HG03575 (cell line): ENCODE measurements around the gene PTX4.

Source experiments
- ATAC-seq: cut with Tn5 transposase; IDR thresholded peaks from one replicate; pipeline ENCODE4 v1.9.1; 2021; ENCODE audit not compliant: unreplicated experiment, insufficient number of reproducible peaks, low FRiP score; ENCODE audit errors: extremely low read depth

PTX4 gene

DNA sequence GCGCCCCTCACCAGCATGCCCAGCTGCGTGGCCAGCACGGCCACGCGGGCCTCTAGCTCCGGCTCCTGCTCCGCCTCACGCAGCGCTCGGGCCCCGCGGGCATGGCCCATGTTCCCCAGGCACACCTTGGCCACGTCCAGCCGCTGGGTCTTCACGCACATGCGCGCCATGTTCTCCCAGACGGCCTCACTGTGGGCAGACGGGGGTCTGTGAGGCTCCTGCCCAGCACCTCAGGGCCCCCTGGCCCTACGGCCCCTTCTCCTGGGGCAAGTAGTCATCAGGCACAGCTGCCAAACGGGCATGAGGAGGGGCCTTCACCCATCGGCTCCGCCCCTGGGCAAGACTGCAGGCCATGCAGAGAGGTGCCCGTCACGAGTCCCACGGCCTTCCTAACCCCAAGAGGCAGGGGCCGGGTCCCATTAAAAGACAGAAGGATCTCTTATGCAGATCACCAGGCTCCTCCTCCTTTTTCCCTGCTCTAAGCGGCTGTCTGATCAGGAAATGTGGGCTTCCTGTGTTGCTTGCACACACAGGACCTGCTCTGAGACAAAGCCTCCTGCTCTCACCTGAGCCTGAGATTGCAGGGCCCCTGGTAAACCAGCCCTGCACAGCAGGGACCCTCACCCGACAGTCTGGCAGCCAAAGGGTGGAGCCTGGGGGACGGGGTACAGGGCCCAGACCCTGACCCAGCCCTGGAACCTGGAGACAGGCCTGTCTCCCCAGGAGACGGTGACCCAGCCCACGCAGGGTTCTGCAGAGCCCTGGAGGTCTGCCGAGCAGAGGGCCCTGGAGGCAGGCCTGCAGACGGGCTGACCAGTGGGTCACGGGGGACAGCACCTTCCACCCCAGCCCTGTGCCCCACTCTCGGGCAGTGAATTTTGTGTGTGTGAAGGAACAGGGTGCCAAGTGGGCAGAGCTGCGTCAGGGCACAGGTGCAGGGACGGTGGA, 38.1 kb upstream of the PTX4 start:
- ATAC-seq = no peak

DNA sequence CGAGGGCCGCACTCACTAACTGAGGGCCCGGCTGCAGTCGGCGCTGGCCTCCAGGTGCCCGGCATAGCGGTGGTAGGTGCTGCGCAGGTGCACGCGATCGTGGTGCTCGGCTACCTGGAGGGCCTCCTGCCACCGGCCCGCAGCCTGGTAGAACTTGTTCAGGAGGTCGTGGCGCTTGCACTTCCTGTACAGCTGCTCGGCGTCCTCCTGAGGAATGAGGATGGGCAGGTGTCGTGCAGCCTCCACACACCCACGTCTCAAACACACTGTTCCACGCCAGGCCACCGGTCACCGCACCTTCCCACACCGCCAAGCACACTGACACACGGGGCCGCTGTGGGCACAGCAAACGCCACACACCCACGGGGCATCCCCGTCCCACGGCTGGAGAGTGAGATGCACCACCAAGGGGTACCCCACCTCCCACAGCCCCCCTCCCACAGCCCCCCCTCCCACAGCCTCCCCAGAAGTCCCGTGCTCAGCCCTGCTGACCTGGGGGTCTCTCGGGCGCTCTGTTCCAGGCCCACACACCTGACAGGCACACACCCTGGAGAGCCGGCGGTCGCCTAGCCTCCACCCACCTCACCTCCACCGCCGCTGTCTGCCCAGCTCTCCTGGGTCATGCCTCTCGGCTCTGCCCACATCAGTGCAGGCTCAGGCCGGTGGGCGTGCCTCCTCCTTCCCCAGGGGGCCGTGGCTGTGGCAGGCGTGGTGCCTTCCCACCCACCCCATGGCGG, 37.3 kb upstream of the PTX4 start:
- no peak for ATAC-seq

DNA sequence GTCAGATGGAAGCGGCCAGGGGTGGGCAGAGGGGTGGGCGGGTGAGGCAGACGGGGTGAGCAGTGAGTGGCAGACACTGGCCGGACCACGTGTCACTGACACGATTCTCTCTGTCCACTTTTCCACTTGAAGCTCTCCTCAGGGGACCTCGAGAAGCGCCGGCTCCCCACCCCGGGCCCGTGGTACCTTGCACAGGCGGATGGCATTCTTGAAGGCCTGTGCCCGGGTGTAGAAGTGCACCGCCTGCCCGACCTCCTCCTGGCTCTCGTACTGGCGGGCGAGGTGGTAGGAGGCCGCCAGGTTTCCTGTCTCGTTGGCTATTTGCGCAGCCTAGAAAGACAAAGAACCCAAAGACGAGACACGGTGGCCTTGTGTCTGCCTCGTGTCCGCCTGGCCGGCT, 35.6 kb upstream of the PTX4 start:
- ATAC-seq = no peak

DNA sequence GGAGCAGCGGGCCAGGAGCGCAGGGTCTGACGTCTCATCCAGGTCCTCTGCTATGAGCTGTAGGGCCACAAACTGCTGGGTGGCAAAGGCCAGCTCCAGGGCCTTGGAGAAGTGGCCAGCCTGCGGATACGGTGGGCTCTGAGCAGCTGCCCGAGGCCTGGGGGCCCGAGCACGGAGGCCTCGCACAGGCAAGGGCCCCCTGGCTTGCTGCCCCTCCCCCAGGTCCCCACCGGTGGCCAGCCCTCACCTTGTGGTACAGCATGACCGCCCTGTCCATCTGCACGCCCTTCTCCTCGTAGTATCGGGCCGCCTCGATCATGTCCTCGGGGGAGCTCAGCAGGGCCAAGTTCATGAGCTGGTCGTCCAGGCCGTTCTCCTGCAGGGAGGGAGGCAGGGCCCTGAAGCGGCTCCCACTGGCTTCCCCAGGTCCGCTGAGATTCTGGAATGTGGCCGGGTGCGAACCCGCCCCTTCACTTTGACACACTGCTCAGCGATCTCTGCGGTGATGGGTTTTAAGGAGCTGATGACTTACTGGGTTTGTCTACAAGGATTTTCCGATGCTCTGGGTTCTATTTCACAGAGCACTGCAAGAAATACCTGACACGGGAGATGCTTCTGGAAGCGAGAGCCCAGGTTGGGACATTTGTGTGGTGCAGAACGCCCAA, 35.0 kb upstream of the PTX4 start:
- ATAC-seq = no peak

DNA sequence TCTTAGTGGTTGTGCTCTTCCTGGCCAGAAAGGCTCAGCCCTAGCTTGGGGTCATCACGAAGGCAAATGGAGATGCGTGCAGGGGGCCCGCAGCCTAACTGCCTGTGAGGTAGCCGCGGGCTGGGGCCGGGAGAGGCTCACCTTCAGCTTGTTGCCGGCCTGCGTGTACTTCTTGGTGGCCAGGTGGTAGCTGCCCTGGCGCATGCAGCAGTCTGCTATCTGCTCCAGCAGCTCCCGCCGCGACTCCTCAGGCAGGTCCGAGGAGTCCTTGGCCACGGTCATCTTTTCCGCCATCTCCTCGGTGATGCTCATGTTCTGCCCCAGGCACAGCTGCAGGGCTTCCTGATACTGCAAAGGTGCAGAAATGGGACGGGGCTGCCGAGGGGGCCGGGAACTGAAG, 31.7 kb upstream of the PTX4 start:
- no peak for ATAC-seq

DNA sequence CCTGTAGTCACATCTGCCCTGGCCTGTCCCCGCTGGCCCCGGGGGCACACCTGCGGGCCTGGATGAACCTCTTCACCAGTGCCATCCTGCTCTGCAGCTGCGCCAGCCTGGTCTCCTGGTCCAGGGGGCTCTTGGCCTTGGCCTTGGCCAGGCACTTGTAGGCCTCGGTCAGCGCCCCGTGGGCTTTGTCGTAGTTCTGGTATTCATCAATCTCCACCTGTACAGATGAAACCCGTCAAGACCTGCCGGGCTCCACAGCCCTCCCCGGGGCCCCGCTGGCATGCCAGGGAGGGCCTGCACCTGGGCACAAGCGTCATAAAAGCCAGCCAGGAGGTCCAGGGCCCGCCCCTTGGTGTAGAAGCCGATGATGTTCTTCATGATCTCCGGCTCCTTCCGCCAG, 31.1 kb upstream of the PTX4 start:
- ATAC-seq = no peak

DNA sequence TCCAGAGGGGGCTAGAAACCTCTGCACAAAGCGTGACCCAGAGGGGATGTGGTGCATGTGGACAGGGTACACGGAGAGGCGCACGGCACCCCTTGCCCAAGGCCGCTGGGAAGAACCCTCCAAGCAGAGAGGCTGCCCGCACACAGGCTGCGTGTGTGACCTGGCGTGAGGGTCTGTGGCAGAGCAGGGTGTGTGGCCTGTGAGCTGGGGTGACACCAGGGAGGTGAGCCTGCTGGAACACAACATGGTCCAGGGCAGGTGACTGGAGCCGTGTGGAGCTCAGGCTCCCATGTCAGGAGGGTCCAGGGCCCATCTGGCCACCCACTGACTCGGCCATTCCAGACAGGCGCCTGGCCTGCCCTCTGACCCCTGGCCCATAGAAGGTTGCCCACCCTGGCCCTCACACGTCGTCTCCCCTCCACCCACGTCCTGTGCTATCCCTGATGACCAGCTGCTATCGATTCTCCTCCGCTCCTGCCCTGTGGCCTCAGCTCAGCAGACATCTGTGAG, 29.9 kb upstream of the PTX4 start:
- no peak for ATAC-seq

DNA sequence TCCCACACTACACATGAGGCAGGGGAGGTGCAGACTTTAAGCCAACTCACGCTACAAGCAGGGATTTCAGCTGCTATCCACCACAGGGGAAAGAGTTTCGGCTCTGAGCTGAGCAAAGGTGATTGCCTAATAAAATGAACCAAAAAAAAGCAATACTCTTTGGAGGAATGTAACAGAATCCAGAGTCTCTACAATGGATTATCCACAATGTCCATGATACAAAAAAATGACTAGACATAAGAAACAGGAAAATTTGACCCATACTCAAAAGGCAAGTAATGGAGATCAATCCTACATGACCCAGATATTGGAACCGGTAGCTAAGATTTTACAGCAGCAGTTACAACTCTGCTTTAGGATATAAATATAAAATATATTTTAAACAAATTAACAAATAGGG, 25.8 kb upstream of the PTX4 start:
- ATAC-seq = no peak

DNA sequence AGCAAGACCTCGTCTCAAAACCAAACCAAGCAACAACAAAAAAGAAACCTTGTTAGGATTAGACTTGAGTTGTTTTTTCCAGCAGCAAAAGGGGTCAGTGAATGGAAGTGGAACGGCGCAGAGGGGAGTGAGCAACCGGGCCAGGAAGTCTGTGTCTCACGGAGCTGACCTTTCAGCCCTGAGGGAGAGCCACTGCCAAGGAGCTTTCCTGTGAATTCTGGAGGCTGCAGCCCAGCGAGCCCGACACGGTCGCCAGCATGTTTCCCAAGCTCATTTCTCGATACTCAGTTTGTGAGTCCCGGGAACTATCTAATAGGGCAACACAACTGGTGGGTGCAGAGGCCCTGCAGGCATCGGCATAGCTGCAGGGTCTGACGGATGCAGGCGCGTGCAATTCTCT, 24.0 kb upstream of the PTX4 start:
- no peak for ATAC-seq

DNA sequence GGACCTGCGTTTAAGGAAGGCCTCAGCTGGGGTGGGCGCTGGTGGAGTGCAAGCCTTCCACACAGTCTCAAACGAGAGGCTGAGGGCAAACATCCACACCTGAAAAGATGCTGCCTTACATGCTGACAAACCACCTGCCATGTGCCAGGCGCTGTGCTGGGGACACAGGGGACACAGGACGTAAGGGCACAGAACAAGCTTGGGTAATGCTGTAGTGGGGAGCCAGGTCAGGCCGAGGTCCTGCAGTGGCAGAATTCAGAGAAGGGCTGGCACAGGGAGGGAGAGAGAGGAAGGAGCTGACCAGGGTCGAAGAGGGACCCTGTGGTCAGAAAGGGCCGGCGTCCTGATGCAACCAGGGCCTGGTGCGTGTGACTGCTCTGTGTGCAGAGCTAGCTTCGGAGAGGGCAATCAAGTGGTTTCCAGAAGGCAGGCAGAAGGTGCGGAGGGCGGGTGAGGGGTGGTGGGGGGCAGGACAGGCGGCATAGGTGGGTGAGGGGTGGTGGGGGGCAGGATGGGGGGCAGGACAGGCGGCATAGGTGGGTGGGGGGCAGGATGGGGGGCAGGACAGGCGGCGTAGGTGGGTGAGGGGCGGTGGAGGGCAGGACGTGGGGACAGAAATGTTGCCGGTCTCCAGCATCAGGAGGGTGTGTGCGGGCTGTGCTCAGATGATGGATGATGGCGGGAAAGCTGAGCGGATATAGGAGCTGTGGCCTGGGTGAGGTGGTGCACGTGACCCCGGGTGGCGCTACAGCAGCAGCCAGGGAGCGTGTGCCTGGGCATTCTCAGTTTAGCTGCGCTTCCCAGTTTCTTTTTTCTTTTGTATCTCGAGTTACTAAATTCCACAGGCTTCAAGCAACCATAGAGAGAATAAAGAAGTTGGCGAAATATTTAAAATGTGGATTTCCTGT, 23.2 kb upstream of the PTX4 start:
- no peak for ATAC-seq

DNA sequence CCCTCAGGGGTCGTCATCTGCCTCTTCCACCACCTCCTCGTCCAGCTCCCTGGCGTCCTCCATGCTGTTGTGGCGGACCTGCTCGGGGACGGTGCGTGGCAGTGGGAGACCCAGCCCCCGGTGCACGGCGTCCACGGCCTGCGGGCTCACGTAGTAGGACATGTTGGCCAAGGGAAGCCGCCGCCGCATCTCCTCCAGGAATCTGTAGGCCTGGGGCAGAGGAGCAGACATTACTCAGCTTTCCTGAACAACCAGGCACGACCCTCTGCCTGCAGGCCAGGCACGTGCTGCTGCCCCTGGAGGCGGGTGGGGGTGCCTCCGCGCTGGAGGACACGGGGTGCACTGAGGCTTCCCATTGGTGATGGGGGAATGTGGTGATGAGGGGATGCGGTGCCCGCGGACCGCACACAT, 22.2 kb upstream of the PTX4 start:
- no peak for ATAC-seq

DNA sequence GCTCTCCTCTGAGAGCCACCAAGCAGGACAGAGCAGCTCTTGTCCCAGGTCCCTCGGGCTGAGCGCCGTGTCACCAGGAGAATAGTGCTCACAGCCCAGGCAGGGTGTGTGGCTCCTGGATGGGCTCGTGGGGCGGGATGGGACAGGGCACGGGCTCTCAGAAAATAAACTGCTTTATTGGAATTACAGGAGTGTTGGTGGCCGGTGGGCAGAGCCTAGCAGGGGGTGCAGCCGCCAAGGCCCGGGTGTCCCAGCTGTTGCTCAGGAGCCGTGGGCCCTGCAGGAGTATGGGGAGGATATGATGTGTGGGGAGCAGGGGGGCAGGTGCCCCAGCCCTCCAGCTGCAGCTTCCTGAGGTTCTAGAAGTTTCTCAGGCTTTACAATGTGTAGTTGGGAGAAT, 21.5 kb upstream of the PTX4 start:
- no peak for ATAC-seq

DNA sequence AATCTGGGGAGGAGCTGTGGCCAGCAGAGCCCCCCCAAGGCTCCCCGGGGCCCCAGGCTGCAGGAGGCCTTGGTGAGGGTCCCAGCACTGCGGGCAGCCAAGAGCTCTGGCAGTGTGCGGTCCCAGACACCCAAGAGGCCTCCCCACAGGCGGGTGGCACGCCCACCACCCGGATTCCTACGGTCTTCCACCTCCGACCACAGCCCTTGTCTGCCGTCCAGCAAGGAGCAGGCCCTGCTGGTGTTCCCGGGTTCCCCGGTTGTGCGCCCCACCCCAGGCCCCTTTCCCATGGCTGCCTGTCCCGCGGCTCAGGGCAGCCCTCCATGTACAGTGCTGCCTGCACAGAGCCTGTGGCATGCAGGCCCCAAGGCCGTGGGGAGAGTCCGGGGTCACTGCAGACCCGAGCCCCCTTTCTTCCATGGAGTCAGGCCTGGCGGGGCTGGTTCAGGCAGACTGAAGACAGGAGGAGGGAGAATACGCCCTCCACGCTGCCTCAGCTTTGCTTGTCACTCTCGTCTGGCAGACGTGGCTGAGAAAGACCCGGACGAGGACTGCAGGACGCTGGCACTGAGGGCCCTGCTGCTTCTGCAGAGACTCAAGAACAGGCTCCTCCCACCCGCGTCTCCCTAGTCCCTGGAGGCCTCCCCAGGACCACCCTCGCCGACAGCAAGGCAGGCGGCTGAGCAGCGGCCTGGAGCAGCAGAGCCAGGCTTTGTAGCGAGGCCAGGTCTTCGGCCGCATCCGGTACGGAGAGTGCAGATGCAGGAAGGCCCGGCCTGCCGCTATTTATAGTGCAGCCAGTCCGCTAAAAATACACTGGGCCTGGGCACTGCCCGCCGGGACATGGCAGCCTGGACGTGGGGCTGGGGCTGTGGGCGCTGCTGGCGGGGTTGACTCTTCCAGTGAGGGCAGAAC, 20.8 kb upstream of the PTX4 start:
- ATAC-seq = no peak

DNA sequence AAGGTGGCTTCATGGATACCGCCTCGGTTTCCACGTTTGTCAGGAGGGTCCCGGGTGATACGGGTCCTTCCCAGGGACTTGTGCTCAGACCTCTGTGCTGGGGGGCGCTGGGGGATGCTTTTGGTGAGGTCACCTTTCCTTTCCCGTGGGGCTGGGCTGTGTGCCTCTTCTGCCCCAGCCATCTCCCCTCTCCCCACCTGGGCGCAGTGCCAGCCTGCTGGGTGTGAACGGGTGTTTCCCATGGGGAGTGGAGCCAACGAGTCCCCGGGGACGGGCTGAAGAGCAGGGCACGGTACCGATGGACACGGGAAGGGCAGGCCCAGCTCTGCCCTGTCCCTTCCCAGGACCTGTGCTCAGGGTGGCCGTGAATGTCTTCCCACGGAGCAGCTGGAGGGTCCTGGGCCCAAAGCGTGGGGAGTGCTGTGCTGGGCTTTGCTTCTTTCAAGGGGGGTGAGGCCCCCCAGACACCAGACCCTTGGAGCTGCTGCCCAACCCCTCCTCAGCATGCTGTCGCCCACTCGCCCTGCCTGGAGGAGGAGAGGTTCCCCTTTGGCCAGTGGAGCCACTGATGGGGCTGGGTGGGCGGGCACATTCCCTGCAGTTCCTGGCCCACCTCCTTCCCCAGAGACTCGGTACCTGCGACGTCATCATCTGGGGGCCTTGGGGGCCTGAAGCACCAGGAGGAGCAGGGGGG, 19.9 kb upstream of the PTX4 start:
- no peak for ATAC-seq

DNA sequence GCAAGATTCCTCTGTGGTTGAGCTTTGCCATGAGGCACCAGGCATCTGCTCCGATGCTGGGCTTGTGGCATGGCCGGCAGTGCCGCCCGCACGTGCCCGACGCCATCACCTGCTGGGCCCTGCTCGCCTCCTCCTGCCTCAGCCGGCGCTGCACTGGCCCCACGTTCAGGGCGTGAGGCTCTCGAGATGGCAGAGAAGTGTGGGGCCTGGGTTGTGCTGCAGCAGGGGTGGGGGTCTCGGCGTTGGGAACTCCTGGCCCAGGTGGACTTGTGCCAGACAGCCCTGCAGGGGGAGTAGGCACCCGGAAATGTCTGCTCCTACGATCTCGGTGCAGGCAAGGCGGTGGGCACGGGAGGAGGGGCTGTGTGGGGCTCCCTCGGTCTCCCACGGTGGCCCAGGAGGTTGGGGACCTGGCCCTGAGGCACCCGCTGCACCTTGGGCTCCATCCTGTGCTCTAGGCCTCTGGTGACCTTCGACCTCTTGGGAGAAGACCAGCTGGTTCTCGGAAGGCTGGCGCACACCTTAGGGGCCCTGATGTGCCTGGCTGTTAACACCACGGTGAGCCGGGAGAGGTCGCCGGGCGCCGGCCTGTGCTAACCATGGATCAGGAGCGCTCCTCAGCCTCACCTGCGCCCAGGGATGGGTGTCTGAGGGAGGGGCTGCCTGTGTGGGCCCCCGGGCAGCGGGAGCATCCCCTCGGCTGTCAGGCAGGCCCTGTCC, 17.9 kb upstream of the PTX4 start:
- ATAC-seq = no peak

DNA sequence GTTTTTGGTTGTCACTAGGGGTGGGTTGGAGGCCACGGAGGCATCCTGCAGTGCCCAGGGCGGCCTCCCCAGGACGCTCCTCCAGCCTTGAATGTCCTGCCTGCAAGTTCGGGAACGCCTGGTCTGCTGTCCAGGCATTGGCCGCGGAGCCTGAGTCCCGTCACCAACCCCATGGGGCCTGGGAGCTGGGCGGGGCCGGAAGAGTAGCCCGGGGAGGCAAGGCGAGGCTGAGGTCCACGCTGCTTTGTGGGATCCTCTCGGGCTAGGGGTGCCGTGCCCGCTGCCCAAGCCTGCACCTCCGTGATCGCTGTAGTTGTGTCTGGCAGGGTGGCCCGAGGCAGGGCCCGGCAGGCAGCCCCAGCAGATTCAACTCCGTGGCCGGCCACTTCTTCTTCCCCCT, 17.2 kb upstream of the PTX4 start:
- no peak for ATAC-seq
